Measurements from ENCODE around the gene SEC24C.
A peak's percentile ranks its signal among the peaks of the same experiment; 100 is the strongest.

The SEC24C gene

GRCh38 chr10:73731588-73732375, 12.4 kb upstream of the SEC24C start:
- no peak for TF ChIP-seq CTCF (conservative IDR thresholded peaks at IDR 0.05; ENCODE audit: low read length)
- TF ChIP-seq EZH2phosphoT487 (IDR thresholded peaks at IDR 0.05; ENCODE audit: borderline replicate concordance), result no peak
- Histone ChIP-seq H3K27me3 (ENCODE audit: insufficient read depth, low read length, poor library complexity, severe bottlenecking) (no peaks in the 10 kb centered on the region), H3K9me3 (ENCODE audit: insufficient read depth, low read depth, low read length) (no peaks in the 10 kb centered on the region), H3K4me1 (ENCODE audit: insufficient read depth, low read length, poor library complexity, severe bottlenecking) (peaks cover 9% of the 10 kb centered on the region), H3F3A (ENCODE audit: low read depth) (no peaks in the 10 kb centered on the region), H3K4me3 (ENCODE audit: low read length, poor library complexity, severe bottlenecking) (peak overlapping the region; percentile 86), H3K79me2 (ENCODE audit: insufficient read depth, low read length) (peaks cover 41% of the 10 kb centered on the region), H3K36me3 (ENCODE audit: insufficient read depth, low read length) (no peaks in the 10 kb centered on the region; the same call in 1 of the 2 replicates), H3K9me2 (replicated peaks; ENCODE audit: low read depth, low read length) (no peaks in the 10 kb centered on the region), H3K4me2 (ENCODE audit: low read depth, low read length, poor library complexity, severe bottlenecking) (peak overlapping the region; percentile 90), H2AFZ (ENCODE audit: low read length) (no peak overlapping the region), H3K9ac (ENCODE audit: low read depth, low read length, poor library complexity, severe bottlenecking) (peak overlapping the region; percentile 82), H4K20me1 (ENCODE audit: insufficient read depth, low read length, poor library complexity, severe bottlenecking) (no peaks in the 10 kb centered on the region)

- no peaks in the 10 kb centered on the region for H3K9me3 ChIP-seq (ENCODE audit: insufficient read depth, low read depth, low read length)
- no peak overlapping the region for H3K4me3 ChIP-seq (ENCODE audit: low read length, poor library complexity, severe bottlenecking)
- H3K4me2 ChIP-seq (ENCODE audit: low read depth, low read length, poor library complexity, severe bottlenecking), result no peak overlapping the region
- no peaks in the 10 kb centered on the region for H4K20me1 ChIP-seq (ENCODE audit: insufficient read depth, low read length, poor library complexity, severe bottlenecking)
- no peak overlapping the region for H2AFZ ChIP-seq (ENCODE audit: low read length)
- H3F3A ChIP-seq (ENCODE audit: low read depth), result no peaks in the 10 kb centered on the region
- H3K36me3 ChIP-seq (ENCODE audit: insufficient read depth, low read length), result no peaks in the 10 kb centered on the region
- TF ChIP-seq EZH2phosphoT487 (IDR thresholded peaks at IDR 0.05; ENCODE audit: borderline replicate concordance) (no peak), CTCF (conservative IDR thresholded peaks at IDR 0.05; ENCODE audit: low read length) (no peak)
- peaks cover 41% of the 10 kb centered on the region for H3K79me2 ChIP-seq (ENCODE audit: insufficient read depth, low read length)
- no peaks in the 10 kb centered on the region for H3K9me2 ChIP-seq (replicated peaks; ENCODE audit: low read depth, low read length)
- H3K27me3 ChIP-seq (ENCODE audit: insufficient read depth, low read length, poor library complexity, severe bottlenecking), result no peaks in the 10 kb centered on the region
- H3K9ac ChIP-seq (ENCODE audit: low read depth, low read length, poor library complexity, severe bottlenecking), result no peak overlapping the region
- peaks cover 9% of the 10 kb centered on the region for H3K4me1 ChIP-seq (ENCODE audit: insufficient read depth, low read length, poor library complexity, severe bottlenecking)
Measured at GRCh38 chr10:73732426-73732825, 11.7 kb upstream of the SEC24C start.

- no peak overlapping the region for H2AFZ ChIP-seq (ENCODE audit: low read length)
- H3K9ac ChIP-seq (ENCODE audit: low read depth, low read length, poor library complexity, severe bottlenecking), result no peak overlapping the region
- peaks cover 9% of the 10 kb centered on the region for H3K4me1 ChIP-seq (ENCODE audit: insufficient read depth, low read length, poor library complexity, severe bottlenecking)
- H3K27me3 ChIP-seq (ENCODE audit: insufficient read depth, low read length, poor library complexity, severe bottlenecking), result no peaks in the 10 kb centered on the region
- no peaks in the 10 kb centered on the region for H3K9me2 ChIP-seq (replicated peaks; ENCODE audit: low read depth, low read length)
- H4K20me1 ChIP-seq (ENCODE audit: insufficient read depth, low read length, poor library complexity, severe bottlenecking), result no peaks in the 10 kb centered on the region
- peaks cover 41% of the 10 kb centered on the region for H3K79me2 ChIP-seq (ENCODE audit: insufficient read depth, low read length)
- no peak overlapping the region for H3K4me2 ChIP-seq (ENCODE audit: low read depth, low read length, poor library complexity, severe bottlenecking)
- no peak overlapping the region for H3K4me3 ChIP-seq (ENCODE audit: low read length, poor library complexity, severe bottlenecking)
- no peak for TF ChIP-seq EZH2phosphoT487 (IDR thresholded peaks at IDR 0.05; ENCODE audit: borderline replicate concordance)
- TF ChIP-seq CTCF (conservative IDR thresholded peaks at IDR 0.05; ENCODE audit: low read length), result no peak
- H3K36me3 ChIP-seq (ENCODE audit: insufficient read depth, low read length), result no peaks in the 10 kb centered on the region
- no peaks in the 10 kb centered on the region for H3F3A ChIP-seq (ENCODE audit: low read depth)
- no peaks in the 10 kb centered on the region for H3K9me3 ChIP-seq (ENCODE audit: insufficient read depth, low read depth, low read length)
Measured at GRCh38 chr10:73732931-73733623, 11.1 kb upstream of the SEC24C start.

Measured in Loucy (cell line).